ENCODE data around the gene ADPRHL1. TPM values are rescaled to one million over a fixed set of nuclear protein-coding genes. Genes with fewer than 3 reads are reported as not detected.

The ADPRHL1 gene
- polyA plus RNA-seq (2013, experiment 1 of 2; ENCODE audit: insufficient read length): 2.0 TPM
- 2.1 TPM for polyA plus RNA-seq (2013, experiment 2 of 2; ENCODE audit: insufficient read length)

GRCh38 chr13:113452942-113453901 lies at the start of gene ADPRHL1:
ADPRHL1 (minus strand) TSS chr13:113453488; CDS start chr13:113453437, 51 bp downstream.
- DNase-seq: no peak

- no peak for DNase-seq
Measured at GRCh38 chr13:113502686-113503085, 49.4 kb upstream of the ADPRHL1 start.

GRCh38 chr13:113500530-113501265 lies 47.4 kb upstream of the ADPRHL1 start:
- no peak for DNase-seq

- DNase-seq: peak; percentile 28
Measured at GRCh38 chr13:113499936-113500335, 46.6 kb upstream of the ADPRHL1 start.

GRCh38 chr13:113498905-113499304 lies 45.6 kb upstream of the ADPRHL1 start:
- no peak for DNase-seq

GRCh38 chr13:113497217-113497616 lies 43.9 kb upstream of the ADPRHL1 start:
- DNase-seq: no peak

GRCh38 chr13:113495494-113496210 lies 42.4 kb upstream of the ADPRHL1 start:
- DNase-seq: no peak

GRCh38 chr13:113493315-113493951 lies 40.1 kb upstream of the ADPRHL1 start:
- DNase-seq: peak; percentile 92

GRCh38 chr13:113491982-113492381 lies 38.7 kb upstream of the ADPRHL1 start:
- no peak for DNase-seq

GRCh38 chr13:113491418-113491883 lies 38.2 kb upstream of the ADPRHL1 start:
- DNase-seq: peak; percentile 14

GRCh38 chr13:113490496-113491417 lies 37.5 kb upstream of the ADPRHL1 start, which contains the start of gene DCUN1D2:
DCUN1D2 (minus strand) TSS chr13:113490711; CDS start chr13:113490669, 42 bp downstream.
- peak; percentile 97 for DNase-seq

GRCh38 chr13:113489549-113490495 lies 36.5 kb upstream of the ADPRHL1 start:
- DNase-seq: peak; percentile 41

- DNase-seq: no peak
Measured at GRCh38 chr13:113489171-113489548, 35.9 kb upstream of the ADPRHL1 start.

- no peak for DNase-seq
Measured at GRCh38 chr13:113488283-113488682, 35.0 kb upstream of the ADPRHL1 start.

GRCh38 chr13:113486698-113487097 lies 33.4 kb upstream of the ADPRHL1 start:
- DNase-seq: no peak

GRCh38 chr13:113485545-113485944 lies 32.3 kb upstream of the ADPRHL1 start:
- DNase-seq: no peak

- DNase-seq: no peak
Measured at GRCh38 chr13:113483504-113484293, 30.4 kb upstream of the ADPRHL1 start.

GRCh38 chr13:113483081-113483480 lies 29.8 kb upstream of the ADPRHL1 start:
- DNase-seq: no peak

- no peak for DNase-seq
Measured at GRCh38 chr13:113479179-113479578, 25.9 kb upstream of the ADPRHL1 start.
